GM10266 (cell line): ENCODE measurements around the gene NOL9.

Source experiments
- DNase-seq: peaks from one replicate; pipeline ENCODE4 v3.0.0; 2012; ENCODE audit errors: extremely low spot score
- TF ChIP-seq, protein P1 (sequence below): IDR thresholded peaks from 2 replicates; pipeline ENCODE4 v1.5.1; 2012; ENCODE audit warnings: mild to moderate bottlenecking, low read depth; ENCODE audit not compliant: control insufficient read depth, insufficient read depth; ENCODE audit errors: missing control alignments

Gene NOL9

GRCh38 chr1:6528492-6528891, 25.8 kb downstream of the NOL9 start:
- TF ChIP-seq, protein P1, sequence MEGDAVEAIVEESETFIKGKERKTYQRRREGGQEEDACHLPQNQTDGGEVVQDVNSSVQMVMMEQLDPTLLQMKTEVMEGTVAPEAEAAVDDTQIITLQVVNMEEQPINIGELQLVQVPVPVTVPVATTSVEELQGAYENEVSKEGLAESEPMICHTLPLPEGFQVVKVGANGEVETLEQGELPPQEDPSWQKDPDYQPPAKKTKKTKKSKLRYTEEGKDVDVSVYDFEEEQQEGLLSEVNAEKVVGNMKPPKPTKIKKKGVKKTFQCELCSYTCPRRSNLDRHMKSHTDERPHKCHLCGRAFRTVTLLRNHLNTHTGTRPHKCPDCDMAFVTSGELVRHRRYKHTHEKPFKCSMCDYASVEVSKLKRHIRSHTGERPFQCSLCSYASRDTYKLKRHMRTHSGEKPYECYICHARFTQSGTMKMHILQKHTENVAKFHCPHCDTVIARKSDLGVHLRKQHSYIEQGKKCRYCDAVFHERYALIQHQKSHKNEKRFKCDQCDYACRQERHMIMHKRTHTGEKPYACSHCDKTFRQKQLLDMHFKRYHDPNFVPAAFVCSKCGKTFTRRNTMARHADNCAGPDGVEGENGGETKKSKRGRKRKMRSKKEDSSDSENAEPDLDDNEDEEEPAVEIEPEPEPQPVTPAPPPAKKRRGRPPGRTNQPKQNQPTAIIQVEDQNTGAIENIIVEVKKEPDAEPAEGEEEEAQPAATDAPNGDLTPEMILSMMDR, result no peak
- DNase-seq, result no peak

DNA sequence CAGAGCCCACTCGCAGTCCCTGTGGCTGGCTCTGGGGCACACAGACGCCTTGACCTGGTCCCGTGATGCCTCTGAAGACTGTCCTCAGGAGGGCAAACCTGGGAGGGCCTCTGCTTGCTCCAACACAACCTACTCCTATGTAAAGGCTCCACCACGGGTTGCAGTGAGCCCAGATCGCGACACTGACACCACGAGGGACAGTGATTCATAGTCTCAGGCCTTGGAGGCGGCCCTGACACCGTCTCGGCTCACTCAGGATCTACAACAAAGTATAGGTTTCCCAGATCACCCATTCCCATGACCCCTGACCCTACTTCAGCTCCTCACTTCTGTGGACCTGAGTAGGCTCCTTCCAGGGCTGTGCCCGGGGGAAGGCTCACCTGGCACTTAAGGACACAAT, 28.0 kb downstream of the NOL9 start:
- no peak for DNase-seq
- TF ChIP-seq, protein P1, result no peak

- TF ChIP-seq, protein P1, result peak; percentile 37
- DNase-seq, result no peak
Measured at GRCh38 chr1:6523566-6523965, 30.7 kb downstream of the NOL9 start.

DNA sequence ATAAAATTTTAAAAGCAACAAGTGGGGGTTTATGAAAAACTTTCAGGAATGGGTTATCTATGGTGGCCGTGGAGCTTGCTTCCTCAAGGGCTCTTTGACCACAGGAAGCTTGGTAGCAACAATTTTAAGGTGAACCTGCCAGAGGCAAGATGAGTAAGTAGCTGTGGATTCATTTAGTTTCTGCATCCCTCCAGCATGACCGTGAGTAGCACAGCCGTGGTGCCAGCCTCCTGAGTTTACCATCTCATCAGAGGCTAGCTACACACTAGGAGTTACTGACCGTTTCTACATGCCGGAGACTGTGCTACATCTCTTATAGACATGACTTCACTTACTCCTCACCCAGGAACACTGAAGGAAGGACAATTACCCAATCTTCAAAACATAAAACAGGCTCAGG, 32.8 kb downstream of the NOL9 start:
- TF ChIP-seq, protein P1, result no peak
- DNase-seq, result no peak

DNA sequence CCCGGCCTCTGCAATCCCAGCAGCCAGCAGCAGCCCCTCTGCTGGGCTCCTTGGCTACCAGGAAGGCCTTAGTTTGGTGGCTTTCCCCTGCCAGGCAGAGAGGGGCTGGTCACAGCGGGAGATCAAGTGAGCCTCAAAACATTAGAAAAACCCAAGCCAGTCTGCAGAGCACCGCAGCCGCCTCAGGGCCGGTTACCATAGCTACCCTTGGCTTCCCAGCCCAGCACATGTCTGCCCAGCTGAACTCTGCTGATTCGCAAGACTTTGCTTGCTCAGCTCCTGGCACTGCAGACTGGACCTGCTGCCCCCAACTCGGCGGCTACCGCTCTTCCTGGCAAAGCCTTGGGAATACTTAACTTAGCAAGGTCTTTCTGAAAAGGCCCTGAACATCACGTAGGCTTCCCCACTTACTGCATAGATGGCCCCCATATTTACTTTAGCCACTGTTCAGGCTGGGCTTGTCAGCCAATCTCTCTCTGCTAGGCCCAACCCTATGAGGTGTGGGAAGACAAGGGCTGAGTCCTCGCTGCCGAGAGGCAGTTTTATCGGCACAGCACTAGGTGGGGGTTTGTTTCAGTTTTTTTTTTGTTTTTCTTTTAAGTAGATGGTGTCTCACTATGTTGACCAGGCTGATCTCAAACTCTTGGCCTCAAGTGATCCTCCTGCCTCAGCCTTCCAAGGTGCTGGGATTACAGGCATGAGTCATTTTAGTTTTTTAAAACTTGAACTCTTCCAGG, 34.2 kb downstream of the NOL9 start:
- DNase-seq, result no peak

GRCh38 chr1:6519491-6519934, 34.8 kb downstream of the NOL9 start:
- DNase-seq, result no peak

More for the DNA sequence above, 34.2 kb downstream of the NOL9 start:
- TF ChIP-seq, protein P1, result no peak

DNA sequence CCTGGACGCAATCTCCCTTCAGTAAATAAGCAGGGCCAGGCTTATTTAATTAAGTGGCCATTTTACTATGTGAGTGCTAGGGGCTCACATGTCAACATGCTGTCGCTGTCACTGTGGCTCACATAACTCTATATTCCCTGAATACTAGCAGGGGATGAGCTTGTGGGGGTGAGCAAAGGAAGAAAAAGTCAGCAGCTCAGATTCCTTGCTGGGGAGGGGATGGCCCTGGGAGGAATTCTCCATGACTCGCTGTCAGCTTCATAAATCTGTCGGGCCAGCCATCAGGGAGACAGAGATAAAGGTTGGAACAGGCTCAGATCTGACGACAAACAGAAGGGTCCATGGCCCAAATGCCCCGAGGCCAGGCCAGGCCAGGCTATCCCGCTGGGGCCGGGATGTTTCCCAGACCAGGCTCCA, 36.9 kb downstream of the NOL9 start:
- TF ChIP-seq, protein P1, result no peak
- no peak for DNase-seq

More at GRCh38 chr1:6519491-6519934, 34.8 kb downstream of the NOL9 start:
- TF ChIP-seq, protein P1, result no peak
